ENCODE data around the gene OMP. TPM values are rescaled to one million over a fixed set of nuclear protein-coding genes. Genes with fewer than 3 reads are reported as not detected.

Gene OMP
- total RNA-seq, 1 experiment from 2014 or later, result not detected

DNA sequence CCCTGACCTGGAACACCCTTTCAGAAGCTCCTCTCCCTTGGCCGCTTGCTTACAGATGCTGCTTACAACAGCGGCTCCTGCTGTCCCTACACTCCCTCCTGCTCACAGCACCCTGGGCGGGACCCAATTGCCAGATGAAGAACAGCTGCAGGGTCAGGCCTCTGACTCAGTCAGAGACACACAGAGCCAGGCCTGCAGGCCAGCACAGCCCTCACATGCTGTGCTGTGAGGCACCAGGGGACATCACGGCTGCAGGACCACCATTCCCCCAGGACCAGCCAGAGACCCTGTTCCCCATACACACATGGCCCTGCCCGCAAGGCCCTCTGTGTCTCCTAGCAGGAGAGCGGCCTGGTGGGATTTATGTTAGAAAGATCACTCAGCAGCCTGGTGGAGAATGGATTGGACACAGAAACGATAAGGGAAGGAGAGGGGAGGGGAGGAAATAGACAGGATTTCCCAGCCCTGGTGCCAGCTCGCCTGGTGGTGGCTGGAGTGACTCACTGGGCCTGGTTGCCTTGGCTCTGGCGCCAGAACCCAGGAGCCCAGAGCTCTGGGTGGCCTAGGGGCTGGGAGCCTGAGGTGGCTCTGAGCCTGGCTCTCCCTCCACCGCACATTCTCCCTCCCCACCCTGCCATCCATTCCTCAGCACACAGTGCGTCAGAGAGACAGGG, 29.2 kb upstream of the OMP start (continued):
- TF ChIP-seq, protein P1, sequence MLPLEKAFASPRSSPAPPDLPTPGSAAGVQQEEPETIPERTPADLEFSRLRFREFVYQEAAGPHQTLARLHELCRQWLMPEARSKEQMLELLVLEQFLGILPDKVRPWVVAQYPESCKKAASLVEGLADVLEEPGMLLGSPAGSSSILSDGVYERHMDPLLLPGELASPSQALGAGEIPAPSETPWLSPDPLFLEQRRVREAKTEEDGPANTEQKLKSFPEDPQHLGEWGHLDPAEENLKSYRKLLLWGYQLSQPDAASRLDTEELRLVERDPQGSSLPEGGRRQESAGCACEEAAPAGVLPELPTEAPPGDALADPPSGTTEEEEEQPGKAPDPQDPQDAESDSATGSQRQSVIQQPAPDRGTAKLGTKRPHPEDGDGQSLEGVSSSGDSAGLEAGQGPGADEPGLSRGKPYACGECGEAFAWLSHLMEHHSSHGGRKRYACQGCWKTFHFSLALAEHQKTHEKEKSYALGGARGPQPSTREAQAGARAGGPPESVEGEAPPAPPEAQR (CRISPR knock-in tag; IDR thresholded peaks at IDR 0.05), result no peak
- TF ChIP-seq, protein P2, sequence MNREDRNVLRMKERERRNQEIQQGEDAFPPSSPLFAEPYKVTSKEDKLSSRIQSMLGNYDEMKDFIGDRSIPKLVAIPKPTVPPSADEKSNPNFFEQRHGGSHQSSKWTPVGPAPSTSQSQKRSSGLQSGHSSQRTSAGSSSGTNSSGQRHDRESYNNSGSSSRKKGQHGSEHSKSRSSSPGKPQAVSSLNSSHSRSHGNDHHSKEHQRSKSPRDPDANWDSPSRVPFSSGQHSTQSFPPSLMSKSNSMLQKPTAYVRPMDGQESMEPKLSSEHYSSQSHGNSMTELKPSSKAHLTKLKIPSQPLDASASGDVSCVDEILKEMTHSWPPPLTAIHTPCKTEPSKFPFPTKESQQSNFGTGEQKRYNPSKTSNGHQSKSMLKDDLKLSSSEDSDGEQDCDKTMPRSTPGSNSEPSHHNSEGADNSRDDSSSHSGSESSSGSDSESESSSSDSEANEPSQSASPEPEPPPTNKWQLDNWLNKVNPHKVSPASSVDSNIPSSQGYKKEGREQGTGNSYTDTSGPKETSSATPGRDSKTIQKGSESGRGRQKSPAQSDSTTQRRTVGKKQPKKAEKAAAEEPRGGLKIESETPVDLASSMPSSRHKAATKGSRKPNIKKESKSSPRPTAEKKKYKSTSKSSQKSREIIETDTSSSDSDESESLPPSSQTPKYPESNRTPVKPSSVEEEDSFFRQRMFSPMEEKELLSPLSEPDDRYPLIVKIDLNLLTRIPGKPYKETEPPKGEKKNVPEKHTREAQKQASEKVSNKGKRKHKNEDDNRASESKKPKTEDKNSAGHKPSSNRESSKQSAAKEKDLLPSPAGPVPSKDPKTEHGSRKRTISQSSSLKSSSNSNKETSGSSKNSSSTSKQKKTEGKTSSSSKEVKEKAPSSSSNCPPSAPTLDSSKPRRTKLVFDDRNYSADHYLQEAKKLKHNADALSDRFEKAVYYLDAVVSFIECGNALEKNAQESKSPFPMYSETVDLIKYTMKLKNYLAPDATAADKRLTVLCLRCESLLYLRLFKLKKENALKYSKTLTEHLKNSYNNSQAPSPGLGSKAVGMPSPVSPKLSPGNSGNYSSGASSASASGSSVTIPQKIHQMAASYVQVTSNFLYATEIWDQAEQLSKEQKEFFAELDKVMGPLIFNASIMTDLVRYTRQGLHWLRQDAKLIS (CRISPR knock-in tag; IDR thresholded peaks at IDR 0.05; ENCODE audit: borderline replicate concordance), result no peak
- no peak for TF ChIP-seq ZNF263 (CRISPR knock-in tag; IDR thresholded peaks at IDR 0.05; ENCODE audit: low read depth)
- TF ChIP-seq, protein P3, sequence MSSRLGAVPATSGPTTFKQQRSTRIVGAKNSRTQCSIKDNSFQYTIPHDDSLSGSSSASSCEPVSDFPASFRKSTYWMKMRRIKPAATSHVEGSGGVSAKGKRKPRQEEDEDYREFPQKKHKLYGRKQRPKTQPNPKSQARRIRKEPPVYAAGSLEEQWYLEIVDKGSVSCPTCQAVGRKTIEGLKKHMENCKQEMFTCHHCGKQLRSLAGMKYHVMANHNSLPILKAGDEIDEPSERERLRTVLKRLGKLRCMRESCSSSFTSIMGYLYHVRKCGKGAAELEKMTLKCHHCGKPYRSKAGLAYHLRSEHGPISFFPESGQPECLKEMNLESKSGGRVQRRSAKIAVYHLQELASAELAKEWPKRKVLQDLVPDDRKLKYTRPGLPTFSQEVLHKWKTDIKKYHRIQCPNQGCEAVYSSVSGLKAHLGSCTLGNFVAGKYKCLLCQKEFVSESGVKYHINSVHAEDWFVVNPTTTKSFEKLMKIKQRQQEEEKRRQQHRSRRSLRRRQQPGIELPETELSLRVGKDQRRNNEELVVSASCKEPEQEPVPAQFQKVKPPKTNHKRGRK (CRISPR knock-in tag; IDR thresholded peaks at IDR 0.05; ENCODE audit: borderline replicate concordance), result no peak
- TF ChIP-seq ELF4 (CRISPR knock-in tag; IDR thresholded peaks at IDR 0.05; ENCODE audit: low read depth), result no peak

DNA sequence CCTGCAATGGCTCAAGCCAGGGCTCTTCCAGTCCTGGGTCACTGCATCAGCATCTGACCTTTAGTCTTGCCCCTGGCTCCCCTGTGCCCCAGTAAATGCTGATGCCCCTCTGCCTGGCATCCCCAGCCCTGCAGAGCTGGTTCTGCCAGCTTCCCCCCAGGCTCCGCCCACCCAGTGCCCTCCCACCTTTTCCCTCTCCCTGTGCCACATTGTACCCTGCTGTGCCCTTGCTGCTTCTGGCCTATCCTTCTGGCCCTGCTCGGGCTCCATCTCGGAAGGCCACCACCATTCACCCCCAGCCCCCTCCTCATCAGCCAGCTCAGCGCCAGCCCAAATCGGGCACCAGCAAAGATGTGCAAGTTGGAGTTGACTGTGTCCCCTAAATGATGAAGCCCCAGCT, 28.4 kb upstream of the OMP start:
- POLR2A ChIA-PET, result no interaction called here
- Mint-ChIP-seq H3K4me3 (no peak overlapping the region), H3K27ac (no peak overlapping the region), H3K36me3 (no peaks in the 10 kb centered on the region; the same call in 1 of the 2 replicates), H3K9me3 (peaks cover 14% of the 10 kb centered on the region), H3K27me3 (ENCODE audit: low read depth) (no peaks in the 10 kb centered on the region), H3K4me1 (0 out of 2 replicates have a peak, but pooled peaks cover 2% of the 10 kb centered on the region)
- DNase-seq (ENCODE audit: low spot score) (no peak), ATAC-seq (no peak)
- TF ChIP-seq, protein P4, sequence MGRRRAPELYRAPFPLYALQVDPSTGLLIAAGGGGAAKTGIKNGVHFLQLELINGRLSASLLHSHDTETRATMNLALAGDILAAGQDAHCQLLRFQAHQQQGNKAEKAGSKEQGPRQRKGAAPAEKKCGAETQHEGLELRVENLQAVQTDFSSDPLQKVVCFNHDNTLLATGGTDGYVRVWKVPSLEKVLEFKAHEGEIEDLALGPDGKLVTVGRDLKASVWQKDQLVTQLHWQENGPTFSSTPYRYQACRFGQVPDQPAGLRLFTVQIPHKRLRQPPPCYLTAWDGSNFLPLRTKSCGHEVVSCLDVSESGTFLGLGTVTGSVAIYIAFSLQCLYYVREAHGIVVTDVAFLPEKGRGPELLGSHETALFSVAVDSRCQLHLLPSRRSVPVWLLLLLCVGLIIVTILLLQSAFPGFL (CRISPR knock-in tag; IDR thresholded peaks at IDR 0.05; ENCODE audit: borderline replicate concordance), result no peak
- TF ChIP-seq, protein P5, sequence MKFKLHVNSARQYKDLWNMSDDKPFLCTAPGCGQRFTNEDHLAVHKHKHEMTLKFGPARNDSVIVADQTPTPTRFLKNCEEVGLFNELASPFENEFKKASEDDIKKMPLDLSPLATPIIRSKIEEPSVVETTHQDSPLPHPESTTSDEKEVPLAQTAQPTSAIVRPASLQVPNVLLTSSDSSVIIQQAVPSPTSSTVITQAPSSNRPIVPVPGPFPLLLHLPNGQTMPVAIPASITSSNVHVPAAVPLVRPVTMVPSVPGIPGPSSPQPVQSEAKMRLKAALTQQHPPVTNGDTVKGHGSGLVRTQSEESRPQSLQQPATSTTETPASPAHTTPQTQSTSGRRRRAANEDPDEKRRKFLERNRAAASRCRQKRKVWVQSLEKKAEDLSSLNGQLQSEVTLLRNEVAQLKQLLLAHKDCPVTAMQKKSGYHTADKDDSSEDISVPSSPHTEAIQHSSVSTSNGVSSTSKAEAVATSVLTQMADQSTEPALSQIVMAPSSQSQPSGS (CRISPR knock-in tag; IDR thresholded peaks at IDR 0.05; ENCODE audit: borderline replicate concordance, low read depth), result no peak
- TF ChIP-seq CREB1 (CRISPR knock-in tag; IDR thresholded peaks at IDR 0.05) (no peak), NFATC4 (CRISPR knock-in tag; IDR thresholded peaks at IDR 0.05) (no peak), EMX1 (CRISPR knock-in tag; IDR thresholded peaks at IDR 0.05) (no peak), MYBL2 (CRISPR knock-in tag; IDR thresholded peaks at IDR 0.05) (no peak), MXD4 (CRISPR knock-in tag; IDR thresholded peaks at IDR 0.05; ENCODE audit: borderline replicate concordance) (no peak), TEAD1 (CRISPR knock-in tag; IDR thresholded peaks at IDR 0.05) (no peak)
- CTCF ChIA-PET, result interaction anchor here (1.1 to 1.7 kb wide), 3 partner anchors 17 to 27 kb away, joined by 3 to 6 read pairs (median 4); no protein-coding TSS in a partner anchor
